Body of pancreas (tissue), 4 donors: ENCODE data around the gene CFAP46.
"Not testable (repeated sequence)": the region's sequence is repeated elsewhere in the genome, so short reads cannot be mapped to it uniquely, and the experiment has no call there.

ENCODE experiments used
- POLR2A ChIP-seq, 3 donors: fragments of 450-650 bp; IDR thresholded peaks; one replicate each; pipeline ENCODE4 v1.6.1; 2016; ENCODE audit warnings: antibody characterized with exemption in 3 of 3, mild to moderate bottlenecking in 2 of 3
- TF ChIP-seq, protein P1 (sequence below), 7 experiments: fragments of 450-650 bp in 4 of 7; fragments of 200-600 bp in 3 of 7; sonication (generic) in 3 of 7; IDR thresholded peaks; one replicate each; pipeline ENCODE4 v1.5.1; 2016 to 2019; ENCODE audit warnings: antibody characterized with exemption in 7 of 7

DNA sequence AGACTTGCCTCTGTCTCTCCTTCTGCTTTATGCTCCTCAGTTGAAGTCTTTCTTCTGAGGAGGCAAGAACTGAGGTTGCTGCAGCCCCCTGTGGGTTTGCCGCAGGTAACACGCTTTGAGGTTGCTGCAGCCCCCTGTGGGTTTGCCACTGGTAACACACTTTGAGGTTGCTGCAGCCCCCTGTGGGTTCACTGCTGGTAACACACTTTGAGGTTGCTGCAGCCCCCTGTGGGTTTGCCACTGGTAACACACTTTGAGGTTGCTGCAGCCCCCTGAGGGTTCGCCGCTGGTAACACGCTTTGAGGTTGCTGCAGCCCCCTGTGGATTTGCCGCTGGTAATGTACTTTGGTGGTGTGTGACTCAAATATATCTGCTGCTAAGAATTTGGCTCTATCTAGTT lies 48.6 kb downstream of the CFAP46 start:
- TF ChIP-seq, protein P1, sequence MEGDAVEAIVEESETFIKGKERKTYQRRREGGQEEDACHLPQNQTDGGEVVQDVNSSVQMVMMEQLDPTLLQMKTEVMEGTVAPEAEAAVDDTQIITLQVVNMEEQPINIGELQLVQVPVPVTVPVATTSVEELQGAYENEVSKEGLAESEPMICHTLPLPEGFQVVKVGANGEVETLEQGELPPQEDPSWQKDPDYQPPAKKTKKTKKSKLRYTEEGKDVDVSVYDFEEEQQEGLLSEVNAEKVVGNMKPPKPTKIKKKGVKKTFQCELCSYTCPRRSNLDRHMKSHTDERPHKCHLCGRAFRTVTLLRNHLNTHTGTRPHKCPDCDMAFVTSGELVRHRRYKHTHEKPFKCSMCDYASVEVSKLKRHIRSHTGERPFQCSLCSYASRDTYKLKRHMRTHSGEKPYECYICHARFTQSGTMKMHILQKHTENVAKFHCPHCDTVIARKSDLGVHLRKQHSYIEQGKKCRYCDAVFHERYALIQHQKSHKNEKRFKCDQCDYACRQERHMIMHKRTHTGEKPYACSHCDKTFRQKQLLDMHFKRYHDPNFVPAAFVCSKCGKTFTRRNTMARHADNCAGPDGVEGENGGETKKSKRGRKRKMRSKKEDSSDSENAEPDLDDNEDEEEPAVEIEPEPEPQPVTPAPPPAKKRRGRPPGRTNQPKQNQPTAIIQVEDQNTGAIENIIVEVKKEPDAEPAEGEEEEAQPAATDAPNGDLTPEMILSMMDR (IDR thresholded peaks at IDR 0.05) = not testable (repeated sequence)
- not testable (repeated sequence) for TF ChIP-seq POLR2A (IDR thresholded peaks at IDR 0.05)
